RWPE2 (cell line): ENCODE measurements around the gene EME1.
A peak's percentile ranks its signal among the peaks of the same experiment; 100 is the strongest.

Experiments
- ATAC-seq: fragments of 200-7000 bp; cut with Tn5 transposase; 3 replicates; pipeline ENCODE4 v1.9.1; 2021; ENCODE audit warnings: low read depth
- DNase-seq: peaks from one replicate; pipeline ENCODE4 v3.0.0-alpha.2; 2020; ENCODE audit warnings: low spot score
- H3K27ac ChIP-seq: fragments of 450-650 bp; 2 replicates; pipeline ENCODE4 v1.5.1; 2017; ENCODE audit warnings: mild to moderate bottlenecking; ENCODE audit not compliant: poor library complexity, severe bottlenecking
- H3K27me3 ChIP-seq: fragments of 250-450 bp; sonication (Bioruptor Pico); 2 replicates; pipeline ENCODE4 v1.5.1; 2021; ENCODE audit warnings: mild to moderate bottlenecking, moderate library complexity; ENCODE audit not compliant: insufficient read depth, poor library complexity, severe bottlenecking
- H3K36me3 ChIP-seq: fragments of 250-450 bp; sonication (Bioruptor Pico); 2 replicates; pipeline ENCODE4 v1.5.1; 2020; ENCODE audit warnings: low read depth, mild to moderate bottlenecking, moderate library complexity
- H3K4me1 ChIP-seq: fragments of 250-450 bp; sonication (Bioruptor Pico); 2 replicates; pipeline ENCODE4 v1.5.1; 2021; ENCODE audit warnings: mild to moderate bottlenecking, moderate library complexity; ENCODE audit not compliant: insufficient read depth, poor library complexity, severe bottlenecking
- H3K4me3 ChIP-seq: fragments of 250-450 bp; sonication (Bioruptor Pico); 2 replicates; pipeline ENCODE4 v1.5.1; 2021; ENCODE audit warnings: mild to moderate bottlenecking, moderate library complexity; ENCODE audit not compliant: severe bottlenecking
- H3K9me3 ChIP-seq: fragments of 250-450 bp; sonication (Bioruptor Pico); 2 replicates; pipeline ENCODE4 v1.5.1; 2021; ENCODE audit warnings: mild to moderate bottlenecking, moderate library complexity; ENCODE audit not compliant: severe bottlenecking
- TF ChIP-seq, protein P1 (sequence below): fragments of 450-650 bp; IDR thresholded peaks from one replicate; pipeline ENCODE4 v1.5.1; 2017; ENCODE audit warnings: mild to moderate bottlenecking, moderate library complexity; ENCODE audit not compliant: poor library complexity, severe bottlenecking

The EME1 gene

DNA sequence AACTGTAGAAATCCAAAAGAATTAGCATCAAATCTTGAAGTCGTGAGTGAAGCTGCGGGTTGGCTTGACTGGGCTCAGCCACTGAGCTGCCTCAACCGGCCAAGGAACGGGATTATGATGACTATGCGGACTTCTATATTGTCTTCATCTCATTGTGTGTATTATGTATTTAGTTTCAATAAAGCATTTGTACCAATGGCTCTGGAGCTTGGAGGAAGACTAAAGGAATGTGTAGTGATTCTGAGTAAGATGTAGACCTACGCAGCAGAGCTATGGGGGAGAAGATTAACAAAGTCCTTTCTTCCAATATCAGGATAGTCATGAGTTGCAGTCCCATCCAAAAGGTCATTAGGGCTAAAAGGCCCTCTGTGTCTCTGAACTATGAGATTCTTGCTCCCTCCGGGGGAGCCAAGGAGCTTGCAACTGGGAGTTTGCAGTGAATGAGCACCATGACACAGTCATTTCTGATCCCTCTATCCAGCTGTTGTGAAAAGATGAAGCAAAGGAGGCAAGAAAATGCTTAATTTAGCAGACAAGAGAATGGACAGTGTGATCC, 8.3 kb downstream of the EME1 start:
- Histone ChIP-seq H3K9me3 (no peaks in the 10 kb centered on the region), H3K27me3 (no peaks in the 10 kb centered on the region), H3K27ac (no peak overlapping the region), H3K36me3 (peaks cover 92% of the 10 kb centered on the region), H3K4me1 (no peaks in the 10 kb centered on the region), H3K4me3 (no peak overlapping the region)
- no peak for DNase-seq
- ATAC-seq = peak; percentile 6; the same call in 1 of the 3 replicates
- TF ChIP-seq, protein P1, sequence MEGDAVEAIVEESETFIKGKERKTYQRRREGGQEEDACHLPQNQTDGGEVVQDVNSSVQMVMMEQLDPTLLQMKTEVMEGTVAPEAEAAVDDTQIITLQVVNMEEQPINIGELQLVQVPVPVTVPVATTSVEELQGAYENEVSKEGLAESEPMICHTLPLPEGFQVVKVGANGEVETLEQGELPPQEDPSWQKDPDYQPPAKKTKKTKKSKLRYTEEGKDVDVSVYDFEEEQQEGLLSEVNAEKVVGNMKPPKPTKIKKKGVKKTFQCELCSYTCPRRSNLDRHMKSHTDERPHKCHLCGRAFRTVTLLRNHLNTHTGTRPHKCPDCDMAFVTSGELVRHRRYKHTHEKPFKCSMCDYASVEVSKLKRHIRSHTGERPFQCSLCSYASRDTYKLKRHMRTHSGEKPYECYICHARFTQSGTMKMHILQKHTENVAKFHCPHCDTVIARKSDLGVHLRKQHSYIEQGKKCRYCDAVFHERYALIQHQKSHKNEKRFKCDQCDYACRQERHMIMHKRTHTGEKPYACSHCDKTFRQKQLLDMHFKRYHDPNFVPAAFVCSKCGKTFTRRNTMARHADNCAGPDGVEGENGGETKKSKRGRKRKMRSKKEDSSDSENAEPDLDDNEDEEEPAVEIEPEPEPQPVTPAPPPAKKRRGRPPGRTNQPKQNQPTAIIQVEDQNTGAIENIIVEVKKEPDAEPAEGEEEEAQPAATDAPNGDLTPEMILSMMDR = no peak

DNA sequence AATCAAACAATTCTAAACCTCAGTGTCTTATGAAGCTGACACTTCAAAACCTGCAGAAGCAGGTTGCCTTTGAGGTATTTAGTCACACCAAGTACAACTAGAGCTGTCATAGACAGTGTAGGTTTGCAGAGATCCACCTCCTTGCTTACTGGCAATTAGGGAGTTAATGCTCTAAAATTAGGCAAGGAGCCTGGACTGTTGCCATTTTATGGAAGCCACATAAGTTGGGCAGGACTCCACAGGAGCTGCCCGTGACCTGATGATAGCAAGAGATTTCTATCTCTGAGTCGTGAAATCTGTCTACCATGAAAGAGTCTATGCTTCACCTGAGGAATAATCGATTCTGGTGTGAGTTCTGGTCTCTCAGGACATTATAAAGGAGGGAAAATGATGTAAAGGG, 8.9 kb downstream of the EME1 start:
- peaks cover 95% of the 10 kb centered on the region for H3K36me3 ChIP-seq

DNA sequence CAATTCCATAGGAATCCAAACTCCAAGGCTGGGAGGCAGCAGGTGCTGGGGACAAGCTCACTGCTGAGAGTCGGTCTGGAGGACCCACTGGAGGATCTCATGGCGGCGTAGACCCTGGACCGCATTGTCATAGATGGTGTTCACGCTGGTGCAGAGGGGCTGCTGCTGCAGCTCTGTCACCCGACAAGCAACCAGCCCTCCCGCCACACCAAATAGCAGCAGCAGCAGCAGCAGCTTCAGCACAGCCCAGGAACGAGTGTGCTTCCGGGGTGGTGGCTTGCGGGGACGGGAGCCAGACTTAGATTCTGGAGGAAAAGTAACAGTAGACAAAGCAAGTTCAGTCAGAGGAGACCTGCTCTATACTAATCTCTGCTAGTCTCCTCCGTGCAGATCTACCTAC, 9.9 kb downstream of the EME1 start:
- TF ChIP-seq, protein P1 = no peak
- H3K4me1 ChIP-seq = no peaks in the 10 kb centered on the region
- no peaks in the 10 kb centered on the region for H3K27me3 ChIP-seq
- H3K9me3 ChIP-seq = no peaks in the 10 kb centered on the region
- no peak for DNase-seq
- H3K36me3 ChIP-seq = peaks cover 99% of the 10 kb centered on the region
- H3K4me3 ChIP-seq = no peak overlapping the region
- H3K27ac ChIP-seq = no peak overlapping the region
- no peak for ATAC-seq

More for the DNA sequence above, 8.9 kb downstream of the EME1 start:
- Histone ChIP-seq H3K4me3 (no peak overlapping the region), H3K27ac (no peak overlapping the region), H3K4me1 (no peaks in the 10 kb centered on the region), H3K27me3 (no peaks in the 10 kb centered on the region), H3K9me3 (no peaks in the 10 kb centered on the region)
- DNase-seq (no peak), ATAC-seq (no peak)
- TF ChIP-seq, protein P1 = no peak

DNA sequence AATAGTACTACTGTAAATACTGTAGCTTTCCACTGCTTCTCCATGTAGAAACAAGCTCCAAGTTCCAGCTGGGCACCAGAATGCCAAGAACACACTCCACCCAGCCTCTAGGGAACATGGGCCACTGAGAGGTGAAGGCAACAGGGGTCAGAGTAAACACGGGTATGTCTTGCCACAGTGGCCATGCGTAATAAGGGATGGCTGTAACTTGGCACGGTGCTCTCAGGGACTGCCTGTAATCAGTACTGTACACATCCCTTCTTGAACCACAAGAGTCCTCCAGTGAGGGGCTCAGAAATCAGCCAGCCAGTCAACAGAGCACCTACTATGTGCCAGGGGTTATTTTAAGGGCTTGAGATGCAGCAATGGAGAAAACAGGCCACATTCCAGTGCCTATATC, 13.5 kb downstream of the EME1 start:
- no peaks in the 10 kb centered on the region for H3K9me3 ChIP-seq
- no peaks in the 10 kb centered on the region for H3K27me3 ChIP-seq
- DNase-seq = no peak
- peaks cover 5% of the 10 kb centered on the region for H3K4me1 ChIP-seq
- H3K27ac ChIP-seq = no peak overlapping the region
- no peak overlapping the region for H3K4me3 ChIP-seq
- TF ChIP-seq, protein P1 = no peak
- no peak for ATAC-seq
- peaks cover 99% of the 10 kb centered on the region for H3K36me3 ChIP-seq

DNA sequence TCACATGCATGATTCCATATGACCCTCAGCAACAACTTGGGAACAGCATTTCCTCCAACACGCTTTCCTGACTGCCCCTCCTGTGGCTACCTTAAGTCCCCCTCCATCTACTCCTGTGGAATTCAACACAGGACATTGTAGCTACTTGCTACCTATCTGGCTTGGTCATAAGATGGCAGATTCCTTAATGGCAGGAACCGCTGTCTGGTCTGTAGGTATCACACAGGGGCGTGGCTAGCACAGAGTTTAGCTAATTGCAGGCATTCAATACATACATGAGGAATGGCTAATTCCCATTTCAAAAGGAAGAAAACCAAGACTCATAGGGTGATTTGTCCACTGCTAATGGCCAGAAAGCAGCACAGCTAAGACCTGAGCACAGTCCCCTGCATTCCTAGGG, 15.7 kb downstream of the EME1 start:
- ATAC-seq = no peak
- no peaks in the 10 kb centered on the region for H3K27me3 ChIP-seq
- TF ChIP-seq, protein P1 = no peak
- no peak overlapping the region for H3K27ac ChIP-seq
- H3K4me3 ChIP-seq = no peak overlapping the region
- H3K36me3 ChIP-seq = peaks cover 98% of the 10 kb centered on the region
- H3K9me3 ChIP-seq = no peaks in the 10 kb centered on the region
- no peak for DNase-seq
- peaks cover 18% of the 10 kb centered on the region for H3K4me1 ChIP-seq
